Measurements from ENCODE around the gene SLC17A2.

- TF ChIP-seq, protein P1, sequence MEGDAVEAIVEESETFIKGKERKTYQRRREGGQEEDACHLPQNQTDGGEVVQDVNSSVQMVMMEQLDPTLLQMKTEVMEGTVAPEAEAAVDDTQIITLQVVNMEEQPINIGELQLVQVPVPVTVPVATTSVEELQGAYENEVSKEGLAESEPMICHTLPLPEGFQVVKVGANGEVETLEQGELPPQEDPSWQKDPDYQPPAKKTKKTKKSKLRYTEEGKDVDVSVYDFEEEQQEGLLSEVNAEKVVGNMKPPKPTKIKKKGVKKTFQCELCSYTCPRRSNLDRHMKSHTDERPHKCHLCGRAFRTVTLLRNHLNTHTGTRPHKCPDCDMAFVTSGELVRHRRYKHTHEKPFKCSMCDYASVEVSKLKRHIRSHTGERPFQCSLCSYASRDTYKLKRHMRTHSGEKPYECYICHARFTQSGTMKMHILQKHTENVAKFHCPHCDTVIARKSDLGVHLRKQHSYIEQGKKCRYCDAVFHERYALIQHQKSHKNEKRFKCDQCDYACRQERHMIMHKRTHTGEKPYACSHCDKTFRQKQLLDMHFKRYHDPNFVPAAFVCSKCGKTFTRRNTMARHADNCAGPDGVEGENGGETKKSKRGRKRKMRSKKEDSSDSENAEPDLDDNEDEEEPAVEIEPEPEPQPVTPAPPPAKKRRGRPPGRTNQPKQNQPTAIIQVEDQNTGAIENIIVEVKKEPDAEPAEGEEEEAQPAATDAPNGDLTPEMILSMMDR (IDR thresholded peaks at IDR 0.05), result no peak
- no peak for TF ChIP-seq POLR2A (IDR thresholded peaks at IDR 0.05)
Observed at GRCh38 chr6:25950297-25950696, 19.8 kb upstream of the SLC17A2 start.
